Measurements from ENCODE around the gene NTNG1.

NTNG1 gene

DNA sequence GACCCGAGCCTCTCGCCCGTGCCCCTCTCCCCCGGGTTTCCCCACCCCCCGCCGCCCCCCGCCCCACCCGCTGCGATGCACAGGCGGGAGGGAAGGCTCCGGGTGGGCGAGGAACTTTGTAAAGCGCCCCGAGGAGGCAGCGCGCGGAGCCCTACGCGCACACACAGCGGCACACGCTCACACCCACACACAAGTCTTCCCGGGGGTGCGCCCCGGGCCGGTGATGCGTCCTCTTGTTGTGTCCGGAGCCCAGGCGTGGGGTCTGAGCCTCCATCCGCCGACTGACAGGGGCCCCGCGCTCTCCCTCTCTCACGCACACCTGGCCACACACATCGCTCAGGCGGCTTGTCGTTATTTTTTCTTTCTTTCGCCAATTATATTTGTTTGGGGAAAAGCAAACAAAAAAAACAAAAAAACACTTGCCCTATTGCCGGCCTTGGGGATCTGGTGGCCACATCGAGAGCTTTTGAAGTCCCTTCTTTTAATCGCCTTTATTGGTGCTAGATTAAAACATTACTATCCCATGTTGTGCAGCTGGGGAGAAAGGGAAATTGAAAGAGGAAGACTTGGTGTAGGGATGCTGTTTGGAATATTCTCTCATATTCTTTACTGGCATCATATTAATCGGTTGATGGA, 770 bp downstream of the NTNG1 start:
- TF ChIP-seq FOXP2 (optimal IDR thresholded peaks at IDR 0.05; ENCODE audit: borderline replicate concordance, extremely low read depth, extremely low read length, insufficient read depth) (no peak), POLR2AphosphoS5 (IDR thresholded peaks at IDR 0.05; ENCODE audit: low read depth, low read length) (no peak), SIN3A (IDR thresholded peaks at IDR 0.05; ENCODE audit: borderline replicate concordance, insufficient read depth, low read length) (no peak)

DNA sequence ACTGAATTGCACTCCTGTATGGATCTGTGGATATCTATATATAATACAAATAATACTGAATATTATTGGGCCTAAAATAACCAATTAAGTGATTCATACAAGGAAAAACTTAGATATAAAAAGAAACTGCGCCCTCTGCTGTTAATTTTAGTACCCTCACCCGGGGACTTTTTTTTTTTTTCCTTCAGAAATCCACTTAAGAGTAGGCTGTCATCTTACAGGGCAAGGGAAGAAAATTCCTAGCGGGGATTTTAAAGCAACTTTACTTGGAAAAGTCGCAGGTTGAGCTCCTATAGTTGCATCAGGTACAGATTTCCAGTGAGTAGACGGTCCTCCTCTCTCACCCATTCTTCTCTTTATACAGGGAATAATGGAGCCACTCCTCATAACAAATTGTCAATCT, 1.3 kb downstream of the NTNG1 start:
- TF ChIP-seq FOXP2 (optimal IDR thresholded peaks at IDR 0.05; ENCODE audit: borderline replicate concordance, extremely low read depth, extremely low read length, insufficient read depth) (no peak), TAF1 (IDR thresholded peaks at IDR 0.05; ENCODE audit: borderline replicate concordance, insufficient read depth, low read length) (no peak), SIN3A (IDR thresholded peaks at IDR 0.05; ENCODE audit: borderline replicate concordance, insufficient read depth, low read length) (no peak), POLR2AphosphoS5 (IDR thresholded peaks at IDR 0.05; ENCODE audit: low read depth, low read length) (no peak), REST (IDR thresholded peaks at IDR 0.05; ENCODE audit: insufficient read depth in 1 of 2, low read depth in 2 of 2, low read length in 2 of 2) (no peak)

GRCh38 chr1:107142666-107143065, 1.8 kb downstream of the NTNG1 start:
- TF ChIP-seq SIN3A (IDR thresholded peaks at IDR 0.05; ENCODE audit: borderline replicate concordance, insufficient read depth, low read length) (no peak), REST (IDR thresholded peaks at IDR 0.05; ENCODE audit: insufficient read depth in 1 of 2, low read depth in 2 of 2, low read length in 2 of 2) (no peak), TAF1 (IDR thresholded peaks at IDR 0.05; ENCODE audit: borderline replicate concordance, insufficient read depth, low read length) (no peak), FOXP2 (optimal IDR thresholded peaks at IDR 0.05; ENCODE audit: borderline replicate concordance, extremely low read depth, extremely low read length, insufficient read depth) (no peak), POLR2AphosphoS5 (IDR thresholded peaks at IDR 0.05; ENCODE audit: low read depth, low read length) (no peak)

GRCh38 chr1:107145637-107146036, 4.8 kb downstream of the NTNG1 start:
- TF ChIP-seq POLR2AphosphoS5 (IDR thresholded peaks at IDR 0.05; ENCODE audit: low read depth, low read length) (no peak), REST (IDR thresholded peaks at IDR 0.05; ENCODE audit: insufficient read depth in 1 of 2, low read depth in 2 of 2, low read length in 2 of 2) (no peak), SIN3A (IDR thresholded peaks at IDR 0.05; ENCODE audit: borderline replicate concordance, insufficient read depth, low read length) (no peak), FOXP2 (optimal IDR thresholded peaks at IDR 0.05; ENCODE audit: borderline replicate concordance, extremely low read depth, extremely low read length, insufficient read depth) (no peak), TAF1 (IDR thresholded peaks at IDR 0.05; ENCODE audit: borderline replicate concordance, insufficient read depth, low read length) (no peak)

DNA sequence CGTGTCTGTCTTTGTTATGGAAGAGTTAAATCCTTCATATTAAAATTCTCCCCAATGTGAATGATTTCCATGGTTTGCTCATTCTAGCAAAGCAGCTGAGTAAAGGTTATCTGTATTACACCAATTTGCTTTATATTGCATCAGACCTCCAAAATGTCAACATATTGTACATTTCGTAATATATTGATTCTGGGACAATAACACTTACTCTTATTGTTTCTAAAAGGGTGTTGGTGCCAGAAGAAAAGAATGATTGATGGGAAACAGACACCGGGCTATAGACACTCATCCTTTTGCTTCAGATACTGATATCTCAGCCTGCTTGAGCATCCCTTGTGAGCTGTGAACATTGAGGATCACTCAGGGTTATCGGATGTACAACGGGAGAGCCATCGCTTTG, 7.0 kb downstream of the NTNG1 start:
- TF ChIP-seq TAF1 (IDR thresholded peaks at IDR 0.05; ENCODE audit: borderline replicate concordance, insufficient read depth, low read length), result no peak
- no peak for TF ChIP-seq POLR2AphosphoS5 (IDR thresholded peaks at IDR 0.05; ENCODE audit: low read depth, low read length)
- no peak for TF ChIP-seq REST (IDR thresholded peaks at IDR 0.05; ENCODE audit: insufficient read depth in 1 of 2, low read depth in 2 of 2, low read length in 2 of 2)
- TF ChIP-seq FOXP2 (optimal IDR thresholded peaks at IDR 0.05; ENCODE audit: borderline replicate concordance, extremely low read depth, extremely low read length, insufficient read depth), result no peak
- no peak for TF ChIP-seq SIN3A (IDR thresholded peaks at IDR 0.05; ENCODE audit: borderline replicate concordance, insufficient read depth, low read length)
